Measurements from ENCODE around the gene BICRAL. TPM values are rescaled to one million over a fixed set of nuclear protein-coding genes. Genes with fewer than 3 reads are reported as not detected.
A peak's percentile ranks its signal among the peaks of the same experiment; 100 is the strongest.

Gene BICRAL
- total RNA-seq, 1 donor from 2014 or later: 12.0 TPM

GRCh38 chr6:42911171-42912021, 129.5 kb downstream of the BICRAL start:
- no peak overlapping the region for H3K27ac ChIP-seq (replicated peaks)
- DNase-seq: no peak
- peaks cover 16% of the 10 kb centered on the region for H3K4me1 ChIP-seq
- peak overlapping the region; percentile 55 for H3K4me3 ChIP-seq
- no peak for TF ChIP-seq CTCF (IDR thresholded peaks at IDR 0.05; ENCODE audit: borderline replicate concordance)
- intact Hi-C loops (cut with micrococcal nuclease): no loop called here
- H3K36me3 ChIP-seq: no peaks in the 10 kb centered on the region
- H3K9me3 ChIP-seq (replicated peaks): no peaks in the 10 kb centered on the region
- peaks cover 42% of the 10 kb centered on the region for H3K27me3 ChIP-seq (ENCODE audit: low read depth)

- Histone ChIP-seq H3K4me1 (peaks cover 8% of the 10 kb centered on the region), H3K36me3 (no peaks in the 10 kb centered on the region), H3K27ac (replicated peaks) (no peak overlapping the region), H3K27me3 (ENCODE audit: low read depth) (peaks cover 42% of the 10 kb centered on the region), H3K9me3 (replicated peaks) (no peaks in the 10 kb centered on the region), H3K4me3 (no peak overlapping the region)
- intact Hi-C loops (cut with micrococcal nuclease): no loop called here
- no peak for DNase-seq
- no peak for TF ChIP-seq CTCF (IDR thresholded peaks at IDR 0.05; ENCODE audit: borderline replicate concordance)
These were observed 132.7 kb downstream of the BICRAL start for GRCh38 chr6:42914546-42914945.

- peaks cover 8% of the 10 kb centered on the region for H3K4me1 ChIP-seq
- intact Hi-C loops (cut with micrococcal nuclease): no loop called here
These were observed 133.9 kb downstream of the BICRAL start, which contains the start of gene PTCRA for GRCh38 chr6:42915732-42916131. Gene PTCRA, plus strand, starts transcription at chr6:42916053. Its CDS starts 17 bp downstream, at chr6:42916070.

GRCh38 chr6:42916288-42916687, 134.4 kb downstream of the BICRAL start:
- DNase-seq: no peak
- no peak overlapping the region for H3K4me3 ChIP-seq
- H3K36me3 ChIP-seq: no peaks in the 10 kb centered on the region
- TF ChIP-seq CTCF (IDR thresholded peaks at IDR 0.05; ENCODE audit: borderline replicate concordance): no peak
- no peak overlapping the region for H3K27ac ChIP-seq (replicated peaks)
- H3K9me3 ChIP-seq (replicated peaks): no peaks in the 10 kb centered on the region
- H3K4me1 ChIP-seq: peaks cover 6% of the 10 kb centered on the region
- peaks cover 35% of the 10 kb centered on the region for H3K27me3 ChIP-seq (ENCODE audit: low read depth)
- intact Hi-C loops (cut with micrococcal nuclease): no loop called here

More at GRCh38 chr6:42915732-42916131, 133.9 kb downstream of the BICRAL start, which contains the start of gene PTCRA:
- Histone ChIP-seq H3K27me3 (ENCODE audit: low read depth) (peaks cover 40% of the 10 kb centered on the region), H3K4me3 (no peak within 1 kb of the TSS), H3K27ac (replicated peaks) (no peak within 1 kb of the TSS), H3K36me3 (no peaks in the 10 kb centered on the region), H3K9me3 (replicated peaks) (no peaks in the 10 kb centered on the region)
- no peak for DNase-seq
- TF ChIP-seq CTCF (IDR thresholded peaks at IDR 0.05; ENCODE audit: borderline replicate concordance): no peak

Other genes with a start within 250 kb of the BICRAL start
- 32.5 TPM for gene UBR2, start 218.0 kb upstream of the BICRAL start, total RNA-seq
- gene PRPH2, start 59.5 kb upstream of the BICRAL start, total RNA-seq: 0.63 TPM
- 12.8 TPM for gene TBCC, start 35.9 kb upstream of the BICRAL start, total RNA-seq
- 42.2 TPM for gene RPL7L1, start 97.6 kb downstream of the BICRAL start, total RNA-seq
- gene PTCRA, start 134.0 kb downstream of the BICRAL start, total RNA-seq: not detected
- 20.1 TPM for gene CNPY3, start 147.4 kb downstream of the BICRAL start, total RNA-seq
- 0.77 TPM for gene GNMT, start 178.7 kb downstream of the BICRAL start, total RNA-seq
- 28.9 TPM for gene PEX6, start 197.1 kb downstream of the BICRAL start, total RNA-seq
- 32.7 TPM for gene PPP2R5D, start 202.5 kb downstream of the BICRAL start, total RNA-seq
- gene MEA1, start 231.9 kb downstream of the BICRAL start, total RNA-seq: 32.6 TPM
- gene KLHDC3, start 232.2 kb downstream of the BICRAL start, total RNA-seq: 108 TPM
- gene RRP36, start 239.6 kb downstream of the BICRAL start, total RNA-seq: 24.8 TPM